ENCODE measurements around the gene RNF150.

The RNF150 gene

GRCh38 chr4:140989944-140990343 lies 143.3 kb downstream of the RNF150 start:
- no peak for TF ChIP-seq CTCF (IDR thresholded peaks at IDR 0.05)

GRCh38 chr4:140986045-140986444 lies 147.2 kb downstream of the RNF150 start:
- TF ChIP-seq CTCF (IDR thresholded peaks at IDR 0.05), result no peak

GRCh38 chr4:140982613-140983340 lies 150.5 kb downstream of the RNF150 start:
- TF ChIP-seq CTCF (IDR thresholded peaks at IDR 0.05), result no peak

- TF ChIP-seq CTCF (IDR thresholded peaks at IDR 0.05), result no peak
These were observed 152.7 kb downstream of the RNF150 start for GRCh38 chr4:140980426-140981200.

- TF ChIP-seq CTCF (IDR thresholded peaks at IDR 0.05), result no peak
These were observed 156.5 kb downstream of the RNF150 start for GRCh38 chr4:140976768-140977167.

- TF ChIP-seq CTCF (IDR thresholded peaks at IDR 0.05), result no peak
These were observed 162.0 kb downstream of the RNF150 start for GRCh38 chr4:140971077-140971792.

GRCh38 chr4:140969296-140969695 lies 164.0 kb downstream of the RNF150 start:
- TF ChIP-seq CTCF (IDR thresholded peaks at IDR 0.05), result no peak

Data from LNCAP (cell line).